Hematopoietic multipotent progenitor cell treated with erythropoietin and hydrocortisone succinate and interleukin-3 and kit ligand, for 17 days (in vitro differentiated cells): Measurements from ENCODE around the gene HLA-DRB1.
"Not testable (repeated sequence)": the region's sequence is repeated elsewhere in the genome, so short reads cannot be mapped to it uniquely, and the experiment has no call there.

ENCODE experiments used
- DNase-seq: peaks from one replicate; pipeline ENCODE4 v3.0.0-alpha.2; 2015; ENCODE audit warnings: low spot score

HLA-DRB1 gene

GRCh38 chr6:32589596-32590449, at the start of gene HLA-DRB1:
HLA-DRB1 (minus strand) TSS chr6:32589848; CDS start chr6:32589742, 106 bp downstream.
- DNase-seq, result no peak

DNA sequence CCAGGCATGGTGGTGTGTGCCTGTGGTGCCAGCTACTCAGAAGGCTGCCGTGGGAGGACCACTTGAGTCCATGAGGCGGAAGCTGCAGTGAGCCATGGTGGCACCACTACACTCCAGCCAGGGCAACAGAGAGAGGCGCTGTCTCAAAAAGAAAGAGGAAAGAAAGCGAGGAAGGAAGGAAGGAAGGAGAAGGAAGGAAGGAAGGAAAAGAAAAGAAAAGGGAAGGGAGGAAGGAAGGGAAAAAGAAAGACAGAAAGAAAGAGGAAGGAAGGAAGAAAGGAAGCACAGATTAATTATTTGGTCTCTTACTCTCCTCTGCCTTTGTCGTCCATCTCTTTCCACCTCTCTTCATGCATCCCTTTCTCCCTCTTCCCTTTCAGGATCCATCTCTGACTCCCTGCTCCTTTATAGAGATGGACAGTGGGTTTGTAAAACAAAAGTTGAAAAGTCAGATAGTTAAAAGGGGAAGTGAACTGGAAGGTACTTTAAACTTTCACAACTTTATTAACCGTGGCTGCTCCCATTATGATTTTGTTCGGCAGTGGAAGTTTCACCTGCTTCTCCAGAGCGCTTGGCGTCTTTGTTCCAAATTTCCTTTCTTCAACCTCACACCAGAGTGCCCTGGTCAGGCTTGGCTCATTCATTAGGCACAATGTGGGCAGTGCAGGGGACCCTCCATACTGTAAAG, 49.0 kb upstream of the HLA-DRB1 start:
- no peak for DNase-seq

- DNase-seq, result no peak
These were observed 48.2 kb upstream of the HLA-DRB1 start for GRCh38 chr6:32637883-32638282.

DNA sequence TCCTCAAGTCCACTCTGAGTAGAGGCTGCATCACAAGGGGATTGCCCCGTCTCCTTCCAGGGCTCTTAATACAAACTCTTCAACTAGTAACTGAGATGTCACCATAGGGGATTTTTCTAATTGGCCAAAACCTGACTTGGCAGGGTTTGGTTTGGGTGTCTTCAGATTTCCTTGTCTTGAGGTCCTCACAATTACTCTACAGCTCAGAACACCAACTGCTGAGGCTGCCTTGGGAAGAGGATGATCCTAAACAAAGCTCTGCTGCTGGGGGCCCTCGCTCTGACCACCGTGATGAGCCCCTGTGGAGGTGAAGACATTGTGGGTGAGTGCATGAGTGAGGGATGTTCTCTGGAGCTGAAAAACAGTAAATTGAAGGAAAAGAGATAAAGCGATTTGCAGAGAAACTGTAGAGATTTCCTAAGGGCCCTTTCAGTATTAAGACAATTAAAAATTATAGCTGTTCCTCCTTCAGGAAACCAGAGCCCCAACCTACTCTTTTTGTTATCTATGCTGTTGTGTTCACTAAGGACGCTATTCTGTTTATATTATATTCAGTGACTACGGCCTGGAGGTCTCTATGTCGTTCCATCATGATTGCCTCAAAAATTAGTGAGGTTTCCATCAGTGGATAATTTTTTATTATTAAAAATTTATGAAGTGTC, 47.7 kb upstream of the HLA-DRB1 start, which contains the start of gene HLA-DQA1:
Gene HLA-DQA1 (plus strand): TSS at position 188 of the 662 bp plus-strand sequence. CDS start 53 bp downstream, at position 241.
- DNase-seq, result no peak

DNA sequence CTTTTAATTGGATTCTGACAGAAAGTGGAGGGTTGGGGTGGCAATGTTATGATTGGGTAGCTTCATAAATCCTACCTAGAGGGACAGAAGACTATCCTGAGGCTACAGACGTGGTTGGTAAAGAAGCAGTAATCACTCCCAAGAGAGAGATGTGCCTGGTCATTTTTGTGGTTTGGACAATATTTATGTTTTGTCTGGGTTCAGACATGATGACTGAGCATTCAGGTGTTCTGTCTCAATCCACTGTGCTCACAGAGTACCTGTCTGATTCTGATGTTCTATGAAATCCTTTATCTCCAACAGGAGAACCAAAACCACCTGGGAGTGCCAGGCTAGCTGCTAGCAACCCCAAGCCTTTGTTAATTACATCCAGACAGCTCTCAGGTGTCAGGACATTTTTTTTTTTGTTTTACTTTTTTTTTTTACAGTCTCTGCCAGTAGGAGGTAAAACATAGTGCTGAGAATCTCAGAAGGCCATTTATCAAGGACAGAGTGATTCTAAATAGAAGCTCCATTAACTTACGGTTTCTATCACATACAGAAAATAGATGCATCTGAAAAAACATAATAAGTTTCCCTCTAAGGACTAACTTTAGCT, 46.0 kb upstream of the HLA-DRB1 start:
- DNase-seq, result no peak

GRCh38 chr6:32629793-32630192, 40.1 kb upstream of the HLA-DRB1 start:
- DNase-seq, result not testable (repeated sequence)

DNA sequence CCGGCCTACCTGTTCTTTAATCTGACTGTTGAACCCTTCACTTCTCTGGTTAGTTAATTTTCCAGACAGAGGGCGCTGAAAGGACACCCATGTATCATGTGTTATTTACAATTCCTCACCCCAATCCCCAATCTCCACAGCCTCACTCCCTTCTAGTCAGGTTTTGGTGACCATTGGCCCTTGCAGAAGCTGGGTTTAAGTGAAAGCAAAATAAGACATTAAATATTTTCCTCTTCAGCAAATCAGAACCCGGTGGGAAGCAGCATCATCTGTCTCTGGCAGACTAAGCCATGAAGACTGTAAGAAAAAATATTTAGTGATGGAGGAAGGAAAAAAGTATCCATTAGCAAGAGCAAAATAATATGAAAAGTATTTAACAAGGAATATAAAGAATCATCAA, 38.2 kb upstream of the HLA-DRB1 start:
- DNase-seq, result no peak

GRCh38 chr6:32627249-32627648, 37.6 kb upstream of the HLA-DRB1 start:
- no peak for DNase-seq

- no peak for DNase-seq
These were observed 35.5 kb upstream of the HLA-DRB1 start for GRCh38 chr6:32625137-32625536.

GRCh38 chr6:32624565-32624964, 34.9 kb upstream of the HLA-DRB1 start:
- DNase-seq, result no peak

DNA sequence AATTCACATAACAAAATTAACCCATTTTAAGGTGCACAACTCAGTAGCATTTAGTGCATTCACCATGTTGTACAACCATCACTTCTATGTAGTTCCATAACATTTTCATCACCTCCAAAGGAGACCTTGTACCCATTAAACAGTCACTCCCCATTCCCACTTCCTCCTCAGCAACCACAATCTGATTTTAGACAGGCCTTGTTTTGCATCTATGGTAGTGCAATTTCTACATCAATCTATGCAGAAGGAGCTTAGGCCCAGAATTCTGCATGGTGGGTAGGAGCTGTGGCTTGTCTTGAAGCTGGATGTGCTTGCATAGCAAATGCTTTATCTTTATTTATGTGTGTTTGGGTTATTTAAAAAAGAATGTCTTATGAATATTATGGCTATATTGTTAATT, 34.0 kb upstream of the HLA-DRB1 start:
- DNase-seq, result no peak

GRCh38 chr6:32622545-32623401, 33.1 kb upstream of the HLA-DRB1 start:
- DNase-seq, result no peak

GRCh38 chr6:32621372-32621771, 31.7 kb upstream of the HLA-DRB1 start:
- DNase-seq, result no peak

DNA sequence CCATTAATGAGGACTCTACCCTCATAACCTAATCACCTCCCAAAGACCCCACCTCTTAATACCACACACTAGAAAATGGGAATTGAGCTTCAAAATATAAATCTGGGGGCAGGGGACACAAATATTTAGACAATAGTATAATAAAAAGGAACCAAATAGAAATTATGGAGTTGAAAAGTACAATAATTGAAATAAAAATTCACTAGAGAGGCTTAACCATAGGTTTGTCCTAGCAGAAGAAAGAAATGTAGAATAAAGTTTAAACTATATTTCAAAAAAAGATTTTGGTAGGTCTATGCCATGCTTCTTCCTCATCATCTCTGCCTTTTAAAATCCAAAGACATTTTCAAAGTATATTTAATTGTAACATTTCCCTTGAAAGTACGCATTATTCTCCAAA, 28.1 kb upstream of the HLA-DRB1 start:
- no peak for DNase-seq

DNA sequence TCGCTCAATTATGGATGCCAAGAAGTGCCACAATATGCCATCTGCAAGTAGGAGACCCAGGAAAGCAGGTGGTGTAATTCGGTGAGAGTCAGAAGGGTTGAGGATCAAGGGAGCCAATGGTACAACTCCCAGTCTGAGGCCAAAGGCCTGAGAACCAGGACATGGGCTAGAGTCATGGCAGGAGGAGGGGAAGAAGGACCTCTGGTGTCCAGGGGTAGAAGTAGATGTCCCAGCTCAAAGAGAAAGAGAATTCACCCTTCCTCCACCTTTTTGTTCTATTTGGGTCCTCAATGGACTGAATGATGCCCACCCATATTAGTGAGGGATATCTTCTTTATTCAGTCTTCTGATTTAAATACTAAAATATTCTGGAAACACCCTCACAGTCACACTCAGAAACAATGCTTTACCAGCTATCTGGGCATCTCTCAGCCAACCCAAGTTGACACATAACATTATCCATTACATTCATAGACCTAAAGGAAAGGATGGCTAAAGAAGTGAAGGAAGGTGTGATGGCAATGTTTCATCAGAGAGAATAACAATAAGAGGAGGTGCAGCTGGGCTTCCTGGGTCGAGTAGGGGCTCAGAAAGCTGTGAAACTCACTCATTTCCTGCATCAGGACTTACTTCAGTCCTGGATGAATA, 26.4 kb upstream of the HLA-DRB1 start:
- no peak for DNase-seq

- DNase-seq, result no peak
These were observed 24.9 kb upstream of the HLA-DRB1 start for GRCh38 chr6:32614366-32615081.

DNA sequence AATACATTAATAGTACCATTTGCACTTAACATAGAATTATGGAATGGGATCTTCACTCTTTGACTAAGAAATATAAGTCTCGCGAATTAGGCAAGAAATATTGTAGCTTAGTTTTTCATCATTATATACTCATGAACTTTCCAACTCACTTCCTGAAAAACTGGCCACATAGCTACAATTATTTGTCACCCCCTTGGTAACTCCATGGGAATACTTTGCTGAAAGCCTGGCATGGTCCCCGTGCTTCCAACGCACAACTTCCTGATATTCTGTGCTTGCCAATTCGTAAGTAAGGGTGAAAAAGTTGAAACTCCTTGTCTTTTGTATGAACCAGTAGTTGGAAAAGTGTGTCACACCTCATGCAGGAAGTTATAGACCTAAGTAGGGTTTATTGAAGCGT, 23.8 kb upstream of the HLA-DRB1 start:
- DNase-seq, result no peak

DNA sequence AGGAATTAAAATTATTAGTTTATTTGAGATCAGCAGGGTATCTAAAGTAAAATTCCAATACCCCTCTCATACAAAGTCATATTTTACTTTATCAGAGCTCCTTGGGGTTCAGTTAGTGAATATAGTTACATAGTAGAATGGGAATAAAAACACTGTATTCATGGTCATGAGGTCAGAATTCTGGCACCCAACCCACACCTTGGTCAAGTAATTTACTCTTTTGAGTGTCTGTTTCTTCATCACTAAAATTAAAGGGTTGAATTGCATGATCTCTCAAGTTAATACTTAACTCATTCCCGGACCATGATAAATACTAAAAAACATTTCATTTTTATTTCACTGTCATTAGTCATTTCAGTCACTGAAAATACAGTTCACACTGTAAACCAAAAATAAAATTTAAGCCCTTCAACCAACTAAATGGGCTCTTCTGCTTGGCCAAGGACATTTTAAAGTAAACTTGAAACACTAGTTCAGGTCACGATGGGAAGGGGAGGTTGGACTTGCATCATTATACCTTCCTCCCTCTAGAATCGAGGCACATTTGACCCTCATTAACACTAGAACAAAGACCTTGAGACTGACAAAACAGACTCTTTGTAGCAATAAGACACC, 21.1 kb upstream of the HLA-DRB1 start:
- DNase-seq, result no peak

DNA sequence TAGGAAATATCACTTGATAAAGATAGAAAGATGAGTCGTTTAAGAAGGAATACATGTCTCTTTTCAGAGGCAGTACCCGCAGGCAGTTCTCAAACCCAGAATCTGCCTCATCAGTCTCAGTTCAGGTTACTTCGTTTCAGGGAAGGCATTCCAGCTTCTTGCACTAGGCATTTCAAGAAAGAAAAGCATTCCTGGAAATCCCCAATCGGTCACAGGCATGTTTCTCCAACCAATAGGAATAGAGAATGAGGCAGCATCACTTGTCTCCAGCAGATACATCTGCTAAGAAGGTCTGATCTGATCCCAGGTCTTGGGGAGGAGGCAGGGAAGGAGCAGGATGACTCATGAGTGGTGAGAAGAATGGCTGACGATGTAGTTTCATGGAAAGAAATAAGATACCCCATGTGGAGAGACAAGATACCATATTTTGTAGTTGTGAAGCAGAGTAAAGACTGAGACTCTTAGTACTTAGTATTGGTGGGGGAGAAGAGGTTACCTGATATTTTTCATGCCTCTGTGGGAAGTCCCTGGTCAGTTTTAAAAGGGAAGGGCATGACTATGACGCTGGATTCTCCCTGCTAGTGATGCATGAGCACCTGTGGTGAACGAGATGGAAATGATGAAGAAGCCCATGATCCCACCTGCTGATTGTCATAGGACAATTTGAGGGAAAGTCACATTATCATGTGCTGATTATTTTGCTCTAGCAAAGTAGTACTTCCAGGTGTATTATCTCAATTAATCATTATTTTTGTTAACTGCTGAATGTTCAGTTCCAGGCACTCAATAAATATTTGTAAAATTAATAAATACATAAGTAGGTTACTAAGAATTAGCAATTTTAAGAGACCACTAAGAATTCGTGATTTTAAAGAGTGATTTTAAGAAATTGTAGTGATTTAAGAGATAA, 20.3 kb upstream of the HLA-DRB1 start:
- peak; percentile 28 for DNase-seq
